Peyer's patch (tissue), 4 donors: ENCODE measurements around the gene FXYD1. TPM values are rescaled to one million over a fixed set of nuclear protein-coding genes. Genes with fewer than 3 reads are reported as not detected.

Experiments used
- DNase-seq, 3 donors: peaks; one replicate each; pipeline ENCODE4 v3.0.0-alpha.2; 2017 to 2019
- H3K27ac ChIP-seq, 4 donors: fragments of 200-600 bp; sonication (generic); one replicate each; pipeline ENCODE4 v1.5.1; 2016 to 2019
- H3K27me3 ChIP-seq, 2 donors: fragments of 200-600 bp; sonication (generic); one replicate each; pipeline ENCODE4 v1.5.1; 2019
- H3K36me3 ChIP-seq, 3 donors: fragments of 200-600 bp; sonication (generic); one replicate each; pipeline ENCODE4 v1.5.1; 2016 to 2019
- H3K4me1 ChIP-seq, 4 donors: fragments of 200-600 bp; sonication (generic); one replicate each; pipeline ENCODE4 v1.5.1; 2016 to 2019
- H3K4me3 ChIP-seq, 4 donors: fragments of 200-600 bp; sonication (generic); 1 replicate in 3 of 4; 2 replicates in 1 of 4; pipeline ENCODE4 v1.5.1; 2016 to 2019; ENCODE audit warnings: mild to moderate bottlenecking in 1 of 4
- H3K9me3 ChIP-seq, 4 donors: fragments of 200-600 bp; sonication (generic); one replicate each; pipeline ENCODE4 v1.5.1; 2016 to 2019; ENCODE audit warnings: mild to moderate bottlenecking in 1 of 4
- POLR2A ChIP-seq, 2 donors: fragments of 450-650 bp; IDR thresholded peaks; one replicate each; pipeline ENCODE4 v1.5.1; 2017; ENCODE audit warnings: antibody characterized with exemption in 2 of 2, mild to moderate bottlenecking in 2 of 2, moderate library complexity in 2 of 2
- total RNA-seq, 4 donors: library from RNA; depleted of rRNA; stranded (reverse); fragments of >200 nt; gene quantifications; one replicate each; pipeline ENCODE4 v1.1.0, GENCODE V29; 2016
- TF ChIP-seq, protein P1 (sequence below), 6 experiments: fragments of 450-650 bp in 4 of 6; fragments of 200-600 bp in 2 of 6; sonication (generic) in 1 of 6; IDR thresholded peaks; one replicate each; pipeline ENCODE4 v1.5.1; 2017 to 2019; ENCODE audit warnings: antibody characterized with exemption in 6 of 6, mild to moderate bottlenecking in 3 of 6, moderate library complexity in 1 of 6

FXYD1 gene
- total RNA-seq, 4 donors from 2014 or later, result 12.3 to 12.7 TPM; not detected in 2

- H3K36me3 ChIP-seq, result peaks cover 0 to 15% (median 0%) of the 10 kb centered on the region in 3 donors
- DNase-seq, result peak in 1 of 3 donors; percentile 40
- peaks cover 0 to 7% (median 0%) of the 10 kb centered on the region in 4 donors for H3K4me1 ChIP-seq
- no peaks in the 10 kb centered on the region for H3K27me3 ChIP-seq
- H3K4me3 ChIP-seq, result no peak overlapping the region
- peaks cover 0 to 9% (median 4%) of the 10 kb centered on the region in 4 donors for H3K9me3 ChIP-seq
- no peak for TF ChIP-seq POLR2A (IDR thresholded peaks at IDR 0.05)
- TF ChIP-seq, protein P1, sequence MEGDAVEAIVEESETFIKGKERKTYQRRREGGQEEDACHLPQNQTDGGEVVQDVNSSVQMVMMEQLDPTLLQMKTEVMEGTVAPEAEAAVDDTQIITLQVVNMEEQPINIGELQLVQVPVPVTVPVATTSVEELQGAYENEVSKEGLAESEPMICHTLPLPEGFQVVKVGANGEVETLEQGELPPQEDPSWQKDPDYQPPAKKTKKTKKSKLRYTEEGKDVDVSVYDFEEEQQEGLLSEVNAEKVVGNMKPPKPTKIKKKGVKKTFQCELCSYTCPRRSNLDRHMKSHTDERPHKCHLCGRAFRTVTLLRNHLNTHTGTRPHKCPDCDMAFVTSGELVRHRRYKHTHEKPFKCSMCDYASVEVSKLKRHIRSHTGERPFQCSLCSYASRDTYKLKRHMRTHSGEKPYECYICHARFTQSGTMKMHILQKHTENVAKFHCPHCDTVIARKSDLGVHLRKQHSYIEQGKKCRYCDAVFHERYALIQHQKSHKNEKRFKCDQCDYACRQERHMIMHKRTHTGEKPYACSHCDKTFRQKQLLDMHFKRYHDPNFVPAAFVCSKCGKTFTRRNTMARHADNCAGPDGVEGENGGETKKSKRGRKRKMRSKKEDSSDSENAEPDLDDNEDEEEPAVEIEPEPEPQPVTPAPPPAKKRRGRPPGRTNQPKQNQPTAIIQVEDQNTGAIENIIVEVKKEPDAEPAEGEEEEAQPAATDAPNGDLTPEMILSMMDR (IDR thresholded peaks at IDR 0.05), result no peak
- no peak overlapping the region for H3K27ac ChIP-seq
These were observed 31.9 kb downstream of the FXYD1 start for GRCh38 chr19:35170359-35171061.

DNA sequence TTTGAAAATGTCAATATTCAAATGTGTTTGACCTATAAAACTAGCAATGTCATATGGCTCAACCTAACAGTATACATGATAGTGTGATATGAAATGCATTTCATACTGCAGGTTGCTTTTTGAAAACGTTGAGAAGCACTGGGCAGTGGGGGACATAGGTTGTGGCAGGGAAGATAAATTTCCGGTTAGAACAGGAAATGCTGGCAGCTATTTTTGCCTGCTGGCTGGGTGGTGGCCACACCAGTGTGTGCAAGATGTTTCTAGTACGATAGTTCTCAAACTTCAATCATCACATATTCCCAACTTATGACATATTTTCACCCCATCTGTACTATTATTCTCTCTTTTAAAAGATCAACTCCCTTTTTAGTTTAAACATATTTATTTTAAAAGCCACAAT, 33.1 kb downstream of the FXYD1 start:
- H3K27me3 ChIP-seq, result no peaks in the 10 kb centered on the region
- H3K27ac ChIP-seq, result no peak overlapping the region
- DNase-seq, result peak in 1 of 3 donors; percentile 43
- TF ChIP-seq POLR2A (IDR thresholded peaks at IDR 0.05), result no peak
- TF ChIP-seq, protein P1 (IDR thresholded peaks at IDR 0.05), result no peak
- H3K9me3 ChIP-seq, result no peaks in the 10 kb centered on the region
- peaks cover 0 to 2% (median 0%) of the 10 kb centered on the region in 4 donors for H3K4me1 ChIP-seq
- peaks cover 0 to 3% (median 0%) of the 10 kb centered on the region in 3 donors for H3K36me3 ChIP-seq
- no peak overlapping the region for H3K4me3 ChIP-seq

- TF ChIP-seq, protein P1 (IDR thresholded peaks at IDR 0.05), result no peak
- Histone ChIP-seq H3K27me3 (no peaks in the 10 kb centered on the region), H3K4me1 (no peaks in the 10 kb centered on the region), H3K36me3 (no peaks in the 10 kb centered on the region), H3K9me3 (no peaks in the 10 kb centered on the region), H3K4me3 (no peak overlapping the region), H3K27ac (no peak overlapping the region)
- no peak for DNase-seq
These were observed 35.6 kb downstream of the FXYD1 start for GRCh38 chr19:35174226-35174625.

- no peaks in the 10 kb centered on the region for H3K9me3 ChIP-seq
- TF ChIP-seq, protein P1 (IDR thresholded peaks at IDR 0.05), result no peak
- H3K4me1 ChIP-seq, result no peaks in the 10 kb centered on the region
- no peak for DNase-seq
- H3K27me3 ChIP-seq, result no peaks in the 10 kb centered on the region
- no peak overlapping the region for H3K4me3 ChIP-seq
- H3K27ac ChIP-seq, result no peak overlapping the region
- H3K36me3 ChIP-seq, result no peaks in the 10 kb centered on the region
These were observed 37.6 kb downstream of the FXYD1 start for GRCh38 chr19:35176181-35176570.

- Histone ChIP-seq H3K4me3 (no peak overlapping the region), H3K36me3 (no peaks in the 10 kb centered on the region), H3K27ac (no peak overlapping the region), H3K4me1 (no peaks in the 10 kb centered on the region), H3K9me3 (no peaks in the 10 kb centered on the region), H3K27me3 (no peaks in the 10 kb centered on the region)
- DNase-seq, result peak in 1 of 3 donors; percentile 9
- TF ChIP-seq POLR2A (IDR thresholded peaks at IDR 0.05), result no peak
- TF ChIP-seq, protein P1 (IDR thresholded peaks at IDR 0.05), result no peak
These were observed 39.0 kb downstream of the FXYD1 start for GRCh38 chr19:35177377-35178274.
